GM12873 (cell line): ENCODE data around the gene ERN1.

Experiments
- TF ChIP-seq, protein P1 (sequence below): IDR thresholded peaks from 2 replicates; pipeline ENCODE4 v1.5.1; 2012; ENCODE audit warnings: low read depth, mild to moderate bottlenecking, moderate library complexity, low read length, control low read depth; ENCODE audit not compliant: insufficient read depth; ENCODE audit errors: missing control alignments

The ERN1 gene

DNA sequence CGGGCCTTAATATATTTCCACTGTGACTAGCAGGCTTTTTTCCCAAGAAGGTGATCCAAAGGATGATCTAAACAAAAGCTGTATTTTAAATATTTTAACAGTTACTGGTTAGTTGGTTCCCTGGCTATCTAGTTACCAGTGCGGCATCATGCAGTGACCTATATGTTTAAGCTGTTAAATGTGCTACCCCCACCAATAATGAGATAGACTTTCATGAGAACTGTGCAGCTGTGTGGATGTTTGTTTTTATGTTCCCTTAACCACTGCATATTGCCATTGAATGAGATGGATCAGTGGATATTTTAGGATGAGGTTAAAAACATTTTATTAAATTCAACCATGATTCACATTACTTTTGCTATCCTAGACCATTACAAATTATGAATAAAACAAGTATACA lies 16.9 kb downstream of the ERN1 start:
- TF ChIP-seq, protein P1, sequence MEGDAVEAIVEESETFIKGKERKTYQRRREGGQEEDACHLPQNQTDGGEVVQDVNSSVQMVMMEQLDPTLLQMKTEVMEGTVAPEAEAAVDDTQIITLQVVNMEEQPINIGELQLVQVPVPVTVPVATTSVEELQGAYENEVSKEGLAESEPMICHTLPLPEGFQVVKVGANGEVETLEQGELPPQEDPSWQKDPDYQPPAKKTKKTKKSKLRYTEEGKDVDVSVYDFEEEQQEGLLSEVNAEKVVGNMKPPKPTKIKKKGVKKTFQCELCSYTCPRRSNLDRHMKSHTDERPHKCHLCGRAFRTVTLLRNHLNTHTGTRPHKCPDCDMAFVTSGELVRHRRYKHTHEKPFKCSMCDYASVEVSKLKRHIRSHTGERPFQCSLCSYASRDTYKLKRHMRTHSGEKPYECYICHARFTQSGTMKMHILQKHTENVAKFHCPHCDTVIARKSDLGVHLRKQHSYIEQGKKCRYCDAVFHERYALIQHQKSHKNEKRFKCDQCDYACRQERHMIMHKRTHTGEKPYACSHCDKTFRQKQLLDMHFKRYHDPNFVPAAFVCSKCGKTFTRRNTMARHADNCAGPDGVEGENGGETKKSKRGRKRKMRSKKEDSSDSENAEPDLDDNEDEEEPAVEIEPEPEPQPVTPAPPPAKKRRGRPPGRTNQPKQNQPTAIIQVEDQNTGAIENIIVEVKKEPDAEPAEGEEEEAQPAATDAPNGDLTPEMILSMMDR, result no peak

DNA sequence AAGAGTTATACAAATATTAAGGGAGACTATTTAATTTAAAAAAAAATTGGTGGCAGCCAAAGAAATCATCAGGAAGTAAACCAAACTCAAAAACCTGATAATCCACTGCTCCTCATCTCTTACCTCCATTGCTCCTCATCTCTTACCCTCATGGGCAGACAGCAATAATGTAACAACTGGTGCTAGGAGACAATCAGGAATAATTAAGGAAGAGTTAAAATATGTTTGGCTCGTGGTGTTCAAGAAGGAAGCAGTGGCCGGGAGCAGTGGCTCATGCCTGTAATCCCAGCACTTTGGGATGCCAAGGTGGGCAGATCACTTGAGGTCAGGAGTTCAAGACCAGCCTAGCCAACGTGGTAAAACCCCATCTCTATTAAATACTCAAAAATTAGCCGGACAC lies 18.1 kb downstream of the ERN1 start:
- TF ChIP-seq, protein P1, result no peak

DNA sequence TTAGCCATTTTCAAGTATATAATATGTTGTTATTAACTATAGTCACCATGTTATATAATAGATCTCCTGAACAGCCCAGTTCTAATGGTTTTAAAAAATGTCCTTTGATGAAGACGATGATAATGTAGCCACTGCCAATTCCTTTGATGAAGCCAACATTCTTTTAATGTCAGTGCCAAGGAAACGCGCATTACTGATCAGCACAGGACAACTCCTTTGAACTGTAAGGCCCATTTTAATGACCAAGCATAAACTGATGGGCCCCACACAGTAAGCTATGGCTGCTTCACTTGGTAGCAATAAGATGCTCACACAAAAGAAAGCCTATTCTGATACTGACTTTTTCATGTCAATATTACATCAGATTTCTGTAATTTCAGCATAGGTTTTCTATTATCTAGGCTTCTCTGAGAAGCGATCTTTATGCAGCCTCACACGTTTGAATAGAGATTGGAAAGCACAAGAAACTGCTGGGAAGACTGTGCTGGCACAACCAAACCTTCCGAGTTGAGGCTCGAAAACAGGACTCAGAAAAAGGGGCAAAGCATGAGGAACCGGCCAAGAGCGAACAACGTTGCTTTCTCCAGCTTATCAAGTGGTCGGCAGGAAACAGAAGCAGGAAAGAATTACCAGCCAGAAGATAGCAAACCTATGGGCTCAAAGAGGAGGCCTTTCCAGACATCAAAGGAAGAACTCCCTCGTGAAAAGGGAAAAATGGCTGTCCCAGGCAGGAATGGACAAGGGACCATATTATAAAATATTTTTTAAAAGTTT lies 19.4 kb downstream of the ERN1 start:
- TF ChIP-seq, protein P1, result no peak

GRCh38 chr17:64109400-64109799 lies 20.5 kb downstream of the ERN1 start:
- TF ChIP-seq, protein P1, result no peak

GRCh38 chr17:64107500-64108236 lies 22.3 kb downstream of the ERN1 start:
- TF ChIP-seq, protein P1, result no peak

GRCh38 chr17:64106918-64107317 lies 23.0 kb downstream of the ERN1 start:
- TF ChIP-seq, protein P1, result no peak
